Erythroblast (primary cell): ENCODE measurements around the gene GPX5.

Experiments
- GATA1 ChIP-seq: IDR thresholded peaks from 2 replicates; pipeline ENCODE4 v1.6.1; 2011; ENCODE audit warnings: low read depth, mild to moderate bottlenecking, control low read depth, low read length, moderate library complexity
- POLR2A ChIP-seq: IDR thresholded peaks from 2 replicates; pipeline ENCODE4 v1.6.1; 2011; ENCODE audit warnings: mild to moderate bottlenecking, low read length

DNA sequence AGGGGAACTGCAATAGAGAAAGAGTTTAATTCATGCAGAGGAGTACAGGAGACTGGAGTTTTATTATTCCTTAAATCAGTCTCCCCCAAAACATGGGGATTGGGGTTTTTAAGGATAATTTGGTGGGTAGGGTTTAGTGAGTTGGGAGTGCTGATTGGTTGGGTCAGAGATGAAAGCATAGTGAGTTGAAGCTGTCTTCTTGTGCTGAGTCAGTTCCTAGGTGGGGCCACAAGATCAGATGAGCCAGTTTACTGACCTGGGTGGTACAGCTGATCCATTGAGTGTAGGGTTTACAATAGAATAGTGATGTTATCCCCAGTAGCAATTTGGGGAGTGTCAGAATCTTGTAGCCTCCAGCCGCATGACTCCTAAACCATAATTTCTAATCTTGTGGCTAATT lies 39.1 kb upstream of the GPX5 start:
- TF ChIP-seq POLR2A (no peak), GATA1 (no peak)
